ENCODE results near the gene SNX6.
"Not testable (repeated sequence)": the region's sequence is repeated elsewhere in the genome, so short reads cannot be mapped to it uniquely, and the experiment has no call there.

Gene SNX6

GRCh38 chr14:34655959-34656358 lies 26.0 kb upstream of the SNX6 start:
- no peaks in the 10 kb centered on the region for H3K27me3 ChIP-seq (replicated peaks; ENCODE audit: control insufficient read depth, insufficient read depth, low read length)
- H3K9ac ChIP-seq (ENCODE audit: low read length), result no peak overlapping the region
- no peak for DNase-seq (ENCODE audit: low read depth)

DNA sequence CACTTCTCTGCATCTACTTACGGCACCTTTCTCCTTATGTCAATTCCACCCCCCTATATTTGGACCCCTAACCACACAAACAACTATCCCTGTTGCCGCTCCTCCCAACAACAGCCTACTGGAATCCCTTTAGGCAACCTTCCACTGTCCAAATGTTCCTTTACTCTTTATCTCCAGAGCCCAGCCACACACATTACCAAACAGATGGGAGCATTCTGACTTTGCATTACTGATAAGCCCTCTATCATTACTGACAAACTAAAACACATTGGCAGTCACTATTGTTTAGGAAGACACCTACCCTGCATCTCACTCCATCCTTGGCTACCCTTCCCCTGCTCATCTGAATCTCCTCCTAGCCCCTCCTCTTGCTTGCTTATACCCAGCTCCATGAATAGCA lies 23.1 kb upstream of the SNX6 start:
- H3K4me1 ChIP-seq (ENCODE audit: control insufficient read depth, insufficient read depth, low read length), result peaks cover 23% of the 10 kb centered on the region
- H3K27me3 ChIP-seq (replicated peaks; ENCODE audit: control insufficient read depth, insufficient read depth, low read length); DNase-seq (ENCODE audit: low read depth); H3K4me3 ChIP-seq (ENCODE audit: low read length); H3K36me3 ChIP-seq (ENCODE audit: control insufficient read depth, insufficient read depth, low read length, severe bottlenecking); H3K9me3 ChIP-seq (ENCODE audit: control insufficient read depth, low read length); H3K9ac ChIP-seq (ENCODE audit: low read length): not testable (repeated sequence)

More at GRCh38 chr14:34655959-34656358, 26.0 kb upstream of the SNX6 start:
- Histone ChIP-seq H3K36me3 (ENCODE audit: control insufficient read depth, insufficient read depth, low read length, severe bottlenecking) (no peaks in the 10 kb centered on the region), H3K9me3 (ENCODE audit: control insufficient read depth, low read length) (peaks cover 8% of the 10 kb centered on the region), H3K4me3 (ENCODE audit: low read length) (no peak overlapping the region), H3K4me1 (ENCODE audit: control insufficient read depth, insufficient read depth, low read length) (peaks cover 4% of the 10 kb centered on the region)

DNA sequence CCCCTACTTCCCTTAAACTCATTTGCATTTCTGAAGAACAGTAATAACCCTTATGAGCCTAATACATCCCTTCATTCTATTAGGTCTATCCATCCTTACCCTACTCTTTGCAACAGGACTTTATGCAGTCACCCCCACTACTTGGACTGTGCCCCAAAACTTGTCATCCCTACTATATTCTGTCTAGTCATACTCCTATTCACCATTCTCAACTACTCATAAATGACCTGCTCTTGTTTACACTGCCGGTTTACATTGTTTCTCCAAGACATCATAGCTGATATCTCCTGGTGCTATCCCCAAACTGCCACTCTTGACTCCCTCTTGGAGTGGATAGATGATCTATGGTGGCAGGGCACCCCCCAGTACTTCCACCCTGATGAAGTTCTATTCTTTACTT lies 22.4 kb upstream of the SNX6 start:
- H3K4me1 ChIP-seq (ENCODE audit: control insufficient read depth, insufficient read depth, low read length), result peaks cover 23% of the 10 kb centered on the region
- not testable (repeated sequence) for H3K9me3 ChIP-seq (ENCODE audit: control insufficient read depth, low read length); H3K36me3 ChIP-seq (ENCODE audit: control insufficient read depth, insufficient read depth, low read length, severe bottlenecking); H3K27me3 ChIP-seq (replicated peaks; ENCODE audit: control insufficient read depth, insufficient read depth, low read length); H3K4me3 ChIP-seq (ENCODE audit: low read length); DNase-seq (ENCODE audit: low read depth); H3K9ac ChIP-seq (ENCODE audit: low read length)

- Histone ChIP-seq H3K27me3 (replicated peaks; ENCODE audit: control insufficient read depth, insufficient read depth, low read length) (no peaks in the 10 kb centered on the region), H3K9ac (ENCODE audit: low read length) (peak overlapping the region; percentile 55), H3K36me3 (ENCODE audit: control insufficient read depth, insufficient read depth, low read length, severe bottlenecking) (no peaks in the 10 kb centered on the region), H3K9me3 (ENCODE audit: control insufficient read depth, low read length) (peaks cover 5% of the 10 kb centered on the region), H3K4me3 (ENCODE audit: low read length) (no peak overlapping the region), H3K4me1 (ENCODE audit: control insufficient read depth, insufficient read depth, low read length) (peaks cover 23% of the 10 kb centered on the region)
- DNase-seq (ENCODE audit: low read depth), result peak; percentile 97
Observed at GRCh38 chr14:34650786-34651584, 21.0 kb upstream of the SNX6 start.

DNA sequence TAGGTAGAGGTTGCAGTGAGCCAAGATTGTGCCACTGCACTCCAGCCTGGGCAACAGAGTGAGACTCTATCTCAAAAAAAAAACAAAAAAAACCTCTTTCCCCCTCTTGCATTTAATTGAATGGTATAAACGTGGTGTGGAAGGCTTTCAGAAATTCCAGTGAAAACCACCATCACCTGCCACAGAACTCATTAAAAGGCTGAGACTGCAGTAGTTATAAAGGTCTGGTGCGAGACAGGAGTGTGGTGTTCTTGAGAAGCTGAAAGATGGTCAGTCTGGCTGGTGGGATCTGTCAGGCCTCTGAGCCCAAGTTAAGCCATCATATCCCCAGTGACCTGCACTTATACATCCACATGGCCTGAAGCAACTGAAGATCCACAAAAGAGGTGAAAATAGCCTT lies 20.1 kb upstream of the SNX6 start:
- peak overlapping the region; percentile 24 for H3K9ac ChIP-seq (ENCODE audit: low read length)
- not testable (repeated sequence) for DNase-seq (ENCODE audit: low read depth)

DNA sequence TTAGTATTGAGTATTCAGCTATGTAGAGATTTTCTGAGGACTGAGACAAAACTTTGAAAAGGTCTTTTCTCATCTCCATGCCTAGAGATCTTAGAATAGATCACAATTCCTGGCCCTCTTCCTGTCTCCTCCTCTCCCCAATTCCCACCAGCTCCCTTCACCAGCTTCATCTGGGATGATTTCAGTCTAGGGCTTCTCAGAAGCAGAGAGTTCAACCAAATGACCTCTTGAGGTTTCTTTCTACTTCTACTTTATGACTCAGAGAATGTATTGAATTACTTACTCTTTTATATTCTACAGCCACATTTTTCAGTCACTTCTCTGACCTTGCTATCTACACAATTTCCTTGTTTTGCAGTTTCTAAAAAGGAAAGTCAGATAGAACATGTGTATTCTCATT lies 19.4 kb upstream of the SNX6 start:
- Histone ChIP-seq H3K27me3 (replicated peaks; ENCODE audit: control insufficient read depth, insufficient read depth, low read length) (no peaks in the 10 kb centered on the region), H3K36me3 (ENCODE audit: control insufficient read depth, insufficient read depth, low read length, severe bottlenecking) (no peaks in the 10 kb centered on the region), H3K4me1 (ENCODE audit: control insufficient read depth, insufficient read depth, low read length) (peaks cover 23% of the 10 kb centered on the region), H3K9ac (ENCODE audit: low read length) (no peak overlapping the region), H3K4me3 (ENCODE audit: low read length) (no peak overlapping the region), H3K9me3 (ENCODE audit: control insufficient read depth, low read length) (peaks cover 5% of the 10 kb centered on the region)
- DNase-seq (ENCODE audit: low read depth), result peak; percentile 84

More for the DNA sequence above, 20.1 kb upstream of the SNX6 start:
- H3K27me3 ChIP-seq (replicated peaks; ENCODE audit: control insufficient read depth, insufficient read depth, low read length); H3K4me3 ChIP-seq (ENCODE audit: low read length); H3K36me3 ChIP-seq (ENCODE audit: control insufficient read depth, insufficient read depth, low read length, severe bottlenecking); H3K9me3 ChIP-seq (ENCODE audit: control insufficient read depth, low read length): not testable (repeated sequence)
- H3K4me1 ChIP-seq (ENCODE audit: control insufficient read depth, insufficient read depth, low read length), result peaks cover 23% of the 10 kb centered on the region

DNA sequence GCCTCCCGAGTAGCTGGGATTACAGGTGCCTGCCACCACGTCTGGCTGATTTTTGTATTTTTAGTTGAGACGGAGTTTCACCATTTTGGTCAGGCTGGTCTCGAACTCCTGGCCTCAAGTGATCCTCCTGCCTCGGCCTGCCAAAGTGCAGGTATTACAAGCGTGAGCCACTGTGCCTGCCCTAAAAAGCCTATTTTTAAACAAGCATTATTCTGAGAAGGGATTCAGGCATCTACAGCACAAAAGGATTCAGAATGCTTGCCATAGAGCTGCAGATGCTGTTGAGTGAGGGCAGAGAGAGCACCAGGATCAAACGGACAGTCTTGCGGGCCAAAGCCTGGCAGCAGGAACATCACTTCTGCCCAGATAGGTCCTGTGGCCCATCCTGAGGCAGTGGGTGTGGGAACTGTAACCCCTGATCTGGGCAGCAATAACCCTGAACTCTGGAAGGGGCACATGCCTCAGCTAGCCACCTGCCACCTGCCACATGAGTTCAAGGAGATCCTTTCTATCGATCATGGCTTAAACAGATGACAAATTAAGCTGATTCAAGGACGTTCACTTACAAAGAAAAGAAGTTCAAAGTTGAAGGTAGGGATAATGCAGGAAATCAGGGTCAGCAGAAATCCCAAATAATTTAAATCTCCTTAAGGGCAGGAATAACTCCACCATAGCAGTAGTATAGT lies 16.8 kb upstream of the SNX6 start:
- Histone ChIP-seq H3K27me3 (replicated peaks; ENCODE audit: control insufficient read depth, insufficient read depth, low read length) (no peaks in the 10 kb centered on the region), H3K9me3 (ENCODE audit: control insufficient read depth, low read length) (peaks cover 5% of the 10 kb centered on the region), H3K36me3 (ENCODE audit: control insufficient read depth, insufficient read depth, low read length, severe bottlenecking) (no peaks in the 10 kb centered on the region), H3K4me1 (ENCODE audit: control insufficient read depth, insufficient read depth, low read length) (peaks cover 23% of the 10 kb centered on the region), H3K9ac (ENCODE audit: low read length) (no peak overlapping the region), H3K4me3 (ENCODE audit: low read length) (no peak overlapping the region)
- no peak for DNase-seq (ENCODE audit: low read depth)

DNA sequence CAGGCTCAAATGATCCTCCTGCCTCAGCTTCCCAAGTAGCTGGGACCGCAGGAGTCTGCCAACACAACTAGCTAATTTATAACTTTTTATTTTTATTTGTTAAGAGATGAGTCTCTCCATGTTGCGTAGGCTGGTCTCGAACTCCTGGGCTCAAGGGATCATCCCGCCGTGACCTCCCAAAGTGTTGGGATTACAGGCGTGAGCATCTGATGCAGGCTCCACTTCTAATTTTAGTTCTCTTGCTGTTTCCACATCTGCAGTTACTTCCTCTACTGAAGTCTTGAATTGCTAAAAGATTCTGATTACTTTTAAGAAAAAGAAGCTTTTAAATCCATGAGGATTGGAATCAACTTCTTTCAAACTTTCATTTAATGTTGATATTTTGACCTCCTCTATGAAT lies 13.4 kb upstream of the SNX6 start:
- no peak overlapping the region for H3K4me3 ChIP-seq (ENCODE audit: low read length)
- no peak overlapping the region for H3K9ac ChIP-seq (ENCODE audit: low read length)
- no peaks in the 10 kb centered on the region for H3K4me1 ChIP-seq (ENCODE audit: control insufficient read depth, insufficient read depth, low read length)
- H3K36me3 ChIP-seq (ENCODE audit: control insufficient read depth, insufficient read depth, low read length, severe bottlenecking), result no peaks in the 10 kb centered on the region
- H3K27me3 ChIP-seq (replicated peaks; ENCODE audit: control insufficient read depth, insufficient read depth, low read length), result no peaks in the 10 kb centered on the region
- no peak for DNase-seq (ENCODE audit: low read depth)
- H3K9me3 ChIP-seq (ENCODE audit: control insufficient read depth, low read length), result no peaks in the 10 kb centered on the region

DNA sequence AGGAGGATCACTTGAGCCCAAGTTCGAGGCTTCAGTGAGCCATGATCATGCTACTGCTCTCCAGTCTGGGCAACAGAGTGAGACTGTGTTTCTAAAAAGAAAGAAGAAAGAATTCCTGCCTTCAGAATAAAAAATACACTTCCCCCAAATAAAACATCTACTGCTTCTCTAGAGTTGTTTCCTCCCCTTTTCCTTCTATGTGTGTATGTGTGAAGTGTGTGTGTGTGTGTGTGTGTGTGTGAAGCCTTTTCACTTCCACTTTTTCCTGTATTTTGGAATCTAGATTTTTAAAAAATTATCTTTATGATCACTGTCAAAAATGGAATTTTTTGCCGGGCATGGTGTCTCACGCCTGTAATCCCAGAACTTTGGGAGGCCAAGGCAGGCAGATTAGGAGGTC lies 12.6 kb upstream of the SNX6 start:
- H3K9me3 ChIP-seq (ENCODE audit: control insufficient read depth, low read length), result no peaks in the 10 kb centered on the region
- H3K4me3 ChIP-seq (ENCODE audit: low read length), result no peak overlapping the region
- H3K36me3 ChIP-seq (ENCODE audit: control insufficient read depth, insufficient read depth, low read length, severe bottlenecking), result no peaks in the 10 kb centered on the region
- no peaks in the 10 kb centered on the region for H3K27me3 ChIP-seq (replicated peaks; ENCODE audit: control insufficient read depth, insufficient read depth, low read length)
- no peak overlapping the region for H3K9ac ChIP-seq (ENCODE audit: low read length)
- H3K4me1 ChIP-seq (ENCODE audit: control insufficient read depth, insufficient read depth, low read length), result no peaks in the 10 kb centered on the region
- no peak for DNase-seq (ENCODE audit: low read depth)

DNA sequence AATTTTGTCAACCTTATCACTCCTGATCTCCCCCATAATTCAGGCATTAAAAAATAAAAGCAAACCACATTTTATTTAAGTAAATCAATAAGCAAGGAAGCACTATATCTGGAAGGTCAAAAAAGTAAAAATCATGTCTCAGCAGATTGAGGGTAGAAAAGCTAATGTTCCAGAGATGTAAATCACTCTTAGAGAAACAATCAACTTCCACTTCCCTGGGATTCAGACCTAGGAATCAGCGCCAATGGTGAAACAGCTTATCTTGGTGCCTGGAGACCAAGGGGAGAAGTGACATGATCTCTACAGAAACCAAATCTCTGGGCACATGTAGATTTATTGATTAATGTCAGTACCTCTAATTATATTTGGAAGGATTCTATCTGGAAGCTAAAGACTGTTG lies 10.9 kb upstream of the SNX6 start:
- Histone ChIP-seq H3K27me3 (replicated peaks; ENCODE audit: control insufficient read depth, insufficient read depth, low read length) (no peaks in the 10 kb centered on the region), H3K36me3 (ENCODE audit: control insufficient read depth, insufficient read depth, low read length, severe bottlenecking) (no peaks in the 10 kb centered on the region), H3K9me3 (ENCODE audit: control insufficient read depth, low read length) (no peaks in the 10 kb centered on the region), H3K4me1 (ENCODE audit: control insufficient read depth, insufficient read depth, low read length) (no peaks in the 10 kb centered on the region), H3K9ac (ENCODE audit: low read length) (no peak overlapping the region), H3K4me3 (ENCODE audit: low read length) (no peak overlapping the region)
- DNase-seq (ENCODE audit: low read depth), result no peak

DNA sequence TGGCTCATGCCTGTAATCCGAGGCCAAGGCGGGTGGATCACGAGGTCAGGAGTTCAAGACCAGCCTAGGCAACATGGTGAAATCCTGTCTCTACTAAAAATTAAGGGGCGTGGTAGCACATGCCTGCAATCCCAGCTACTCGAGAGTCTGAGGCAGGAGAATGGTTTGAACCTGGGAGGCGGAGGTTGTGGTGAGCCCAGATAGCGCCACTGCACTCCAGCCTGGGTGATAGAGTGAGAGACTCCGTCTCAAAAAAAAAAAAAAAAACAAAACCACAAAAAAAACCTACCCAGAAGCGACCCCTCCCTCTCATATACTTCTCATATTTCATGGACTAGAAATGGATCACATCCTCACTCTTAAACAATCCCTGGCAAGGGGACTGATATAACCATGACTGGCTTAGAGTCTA lies 4.4 kb upstream of the SNX6 start:
- not testable (repeated sequence) for H3K36me3 ChIP-seq (ENCODE audit: control insufficient read depth, insufficient read depth, low read length, severe bottlenecking); H3K9ac ChIP-seq (ENCODE audit: low read length); H3K27me3 ChIP-seq (replicated peaks; ENCODE audit: control insufficient read depth, insufficient read depth, low read length); H3K9me3 ChIP-seq (ENCODE audit: control insufficient read depth, low read length); DNase-seq (ENCODE audit: low read depth); H3K4me1 ChIP-seq (ENCODE audit: control insufficient read depth, insufficient read depth, low read length); H3K4me3 ChIP-seq (ENCODE audit: low read length)

All from adipocyte (in vitro differentiated cells).